Endodermal cell (in vitro differentiated cells): ENCODE results near the gene DYNLRB1. TPM values are rescaled to one million over a fixed set of nuclear protein-coding genes. Genes with fewer than 3 reads are reported as not detected.

Experiments used
- DNase-seq: peaks from one replicate; pipeline ENCODE4 v3.0.0-alpha.2; 2017
- H3K27ac ChIP-seq: 2 replicates; pipeline ENCODE4 v1.5.1; 2013; ENCODE audit warnings: mild to moderate bottlenecking, low read depth, low read length, moderate library complexity
- H3K27me3 ChIP-seq: 2 replicates; pipeline ENCODE4 v1.6.1; 2013; ENCODE audit warnings: mild to moderate bottlenecking, low read length, moderate library complexity; ENCODE audit not compliant: insufficient read depth, control insufficient read depth, poor library complexity, severe bottlenecking
- H3K36me3 ChIP-seq: 2 replicates; pipeline ENCODE4 v1.7.0; 2013; ENCODE audit warnings: mild to moderate bottlenecking, low read length, moderate library complexity; ENCODE audit not compliant: control insufficient read depth, insufficient read depth
- H3K4me1 ChIP-seq: one replicate; pipeline ENCODE4 v1.7.0; 2013; ENCODE audit warnings: low read length; ENCODE audit not compliant: control insufficient read depth, insufficient read depth
- H3K4me3 ChIP-seq: 2 replicates; pipeline ENCODE4 v1.5.1; 2013; ENCODE audit warnings: mild to moderate bottlenecking, low read length, moderate library complexity
- H3K9ac ChIP-seq: 2 replicates; pipeline ENCODE4 v1.6.1; 2013; ENCODE audit warnings: mild to moderate bottlenecking, low read length, moderate library complexity; ENCODE audit not compliant: poor library complexity, severe bottlenecking; ENCODE audit errors: extremely low read depth
- H3K9me3 ChIP-seq: 2 replicates; pipeline ENCODE4 v1.6.1; 2013; ENCODE audit warnings: mild to moderate bottlenecking, low read length, moderate library complexity; ENCODE audit not compliant: control insufficient read depth
- H3K27ac Mint-ChIP-seq: 2 replicates; pipeline ENCODE4 v1.8.0; 2020; ENCODE audit warnings: mixed read lengths
- H3K27me3 Mint-ChIP-seq: 2 replicates; pipeline ENCODE4 v1.8.0; 2021; ENCODE audit warnings: mild to moderate bottlenecking, mixed read lengths; ENCODE audit not compliant: insufficient read depth
- H3K36me3 Mint-ChIP-seq: 2 replicates; pipeline ENCODE4 v1.8.0; 2020; ENCODE audit warnings: low read depth, mixed read lengths
- H3K4me1 Mint-ChIP-seq: 2 replicates; pipeline ENCODE4 v1.8.0; 2020; ENCODE audit warnings: mixed read lengths
- H3K4me3 Mint-ChIP-seq: 2 replicates; pipeline ENCODE4 v1.8.0; 2020; ENCODE audit warnings: mild to moderate bottlenecking, moderate library complexity, mixed read lengths
- H3K9me3 Mint-ChIP-seq: 2 replicates; pipeline ENCODE4 v1.8.0; 2020; ENCODE audit warnings: mild to moderate bottlenecking, mixed read lengths
- WGBS, 2 experiments: methylation state at CpG; one replicate each; pipeline versions ENCODE4 v1.1.5 to v1.1.7; 2013; ENCODE audit warnings: missing lambda C conversion rate in 2 of 2, mixed read lengths in 1 of 2; ENCODE audit not compliant: insufficient coverage in 1 of 2, insufficient read length in 1 of 2; 5-methylcytosine and 5-hydroxymethylcytosine counted together
- total RNA-seq, 2 donors: library from RNA; stranded (reverse); fragmentation: NEBNext Ultra II Directional in 1 of 2; extraction: Animal tissue kit (Norgen Biotek cat#: 25700) in 1 of 2; gene quantifications; 2 replicates in 1 of 2; 3 replicates in 1 of 2; pipeline ENCODE4 v1.2.1, GENCODE V29; 2021
- TF ChIP-seq, protein P1 (sequence below): fragments of 200-600 bp; sonication (generic); conservative IDR thresholded peaks from 2 replicates; pipeline ENCODE4 v1.5.0; 2021; ENCODE audit warnings: antibody characterized with exemption, mild to moderate bottlenecking

The DYNLRB1 gene
- total RNA-seq, 2 donors from 2014 or later = 194 to 213 TPM

DNA sequence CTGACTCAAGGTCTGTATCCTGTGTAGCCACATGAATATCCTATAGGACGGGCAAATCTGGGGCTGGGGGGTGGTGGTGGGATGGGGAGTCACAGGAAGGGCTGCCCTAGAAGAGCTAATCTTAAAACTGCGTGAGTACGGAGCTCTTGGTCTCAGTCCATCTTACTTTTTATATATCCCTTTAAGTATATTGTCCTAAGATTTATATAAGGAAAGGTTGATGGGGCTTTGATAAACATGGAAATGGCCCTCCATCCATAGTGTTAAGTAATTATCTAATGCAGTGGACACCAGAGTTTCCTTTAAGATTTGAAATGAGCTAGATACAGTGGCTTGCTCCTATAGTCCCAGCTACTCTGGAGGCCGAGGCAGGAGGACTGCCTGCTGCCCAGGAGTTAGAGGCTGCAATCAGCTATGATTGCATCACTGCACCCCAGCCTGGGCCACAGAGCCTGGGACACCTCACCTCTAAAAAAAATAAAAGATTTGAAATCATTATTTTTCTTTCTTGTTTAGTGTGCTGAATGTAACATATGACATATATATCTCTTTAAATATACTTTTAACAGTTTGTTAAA lies 24.2 kb upstream of the DYNLRB1 start:
- Mint-ChIP-seq H3K4me1 (no peaks in the 10 kb centered on the region), H3K4me3 (no peak overlapping the region), H3K27me3 (no peaks in the 10 kb centered on the region), H3K27ac (no peak overlapping the region), H3K9me3 (peaks cover 6% of the 10 kb centered on the region), H3K36me3 (peaks cover 83% of the 10 kb centered on the region)
- Histone ChIP-seq H3K9me3 (peaks cover 9% of the 10 kb centered on the region), H3K4me3 (no peak overlapping the region), H3K27ac (no peak overlapping the region), H3K4me1 (no peaks in the 10 kb centered on the region), H3K27me3 (no peaks in the 10 kb centered on the region), H3K9ac (no peak overlapping the region), H3K36me3 (peaks cover 95% of the 10 kb centered on the region)
- WGBS, 2 experiments = 93% methylated on average over 2 of the region's 4 CpGs
- DNase-seq = no peak
- TF ChIP-seq, protein P1, sequence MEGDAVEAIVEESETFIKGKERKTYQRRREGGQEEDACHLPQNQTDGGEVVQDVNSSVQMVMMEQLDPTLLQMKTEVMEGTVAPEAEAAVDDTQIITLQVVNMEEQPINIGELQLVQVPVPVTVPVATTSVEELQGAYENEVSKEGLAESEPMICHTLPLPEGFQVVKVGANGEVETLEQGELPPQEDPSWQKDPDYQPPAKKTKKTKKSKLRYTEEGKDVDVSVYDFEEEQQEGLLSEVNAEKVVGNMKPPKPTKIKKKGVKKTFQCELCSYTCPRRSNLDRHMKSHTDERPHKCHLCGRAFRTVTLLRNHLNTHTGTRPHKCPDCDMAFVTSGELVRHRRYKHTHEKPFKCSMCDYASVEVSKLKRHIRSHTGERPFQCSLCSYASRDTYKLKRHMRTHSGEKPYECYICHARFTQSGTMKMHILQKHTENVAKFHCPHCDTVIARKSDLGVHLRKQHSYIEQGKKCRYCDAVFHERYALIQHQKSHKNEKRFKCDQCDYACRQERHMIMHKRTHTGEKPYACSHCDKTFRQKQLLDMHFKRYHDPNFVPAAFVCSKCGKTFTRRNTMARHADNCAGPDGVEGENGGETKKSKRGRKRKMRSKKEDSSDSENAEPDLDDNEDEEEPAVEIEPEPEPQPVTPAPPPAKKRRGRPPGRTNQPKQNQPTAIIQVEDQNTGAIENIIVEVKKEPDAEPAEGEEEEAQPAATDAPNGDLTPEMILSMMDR = no peak

DNA sequence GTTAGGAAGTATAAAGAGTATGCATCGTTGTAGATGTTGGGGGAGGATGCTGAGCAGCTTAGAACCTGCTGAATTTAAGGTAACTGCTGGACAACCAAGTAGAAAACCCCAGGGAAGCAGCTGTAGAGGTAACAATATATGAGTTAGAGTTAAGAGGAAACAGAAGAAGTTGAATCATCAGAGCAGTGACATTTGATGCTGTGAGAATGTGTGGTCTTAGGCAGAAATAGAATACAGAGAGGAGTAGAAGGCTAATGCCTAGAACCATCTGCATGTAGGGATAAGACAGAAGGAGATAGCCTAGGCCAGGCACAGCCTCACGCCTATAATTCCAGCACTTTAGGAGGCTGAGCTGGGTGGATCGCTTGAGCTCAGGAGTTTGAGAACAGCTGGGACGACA lies 22.6 kb upstream of the DYNLRB1 start:
- 88 to 94% methylated on average over 4 of the region's 4 CpGs for WGBS, 2 experiments
- DNase-seq = no peak
- Mint-ChIP-seq H3K4me1 (no peaks in the 10 kb centered on the region), H3K36me3 (peaks cover 86% of the 10 kb centered on the region), H3K27me3 (no peaks in the 10 kb centered on the region), H3K9me3 (peaks cover 21% of the 10 kb centered on the region), H3K4me3 (no peak overlapping the region), H3K27ac (no peak overlapping the region)
- Histone ChIP-seq H3K36me3 (peaks cover 95% of the 10 kb centered on the region), H3K9me3 (peaks cover 23% of the 10 kb centered on the region), H3K27ac (no peak overlapping the region), H3K4me3 (no peak overlapping the region), H3K4me1 (no peaks in the 10 kb centered on the region), H3K27me3 (no peaks in the 10 kb centered on the region), H3K9ac (no peak overlapping the region)
- TF ChIP-seq, protein P1 = no peak

DNA sequence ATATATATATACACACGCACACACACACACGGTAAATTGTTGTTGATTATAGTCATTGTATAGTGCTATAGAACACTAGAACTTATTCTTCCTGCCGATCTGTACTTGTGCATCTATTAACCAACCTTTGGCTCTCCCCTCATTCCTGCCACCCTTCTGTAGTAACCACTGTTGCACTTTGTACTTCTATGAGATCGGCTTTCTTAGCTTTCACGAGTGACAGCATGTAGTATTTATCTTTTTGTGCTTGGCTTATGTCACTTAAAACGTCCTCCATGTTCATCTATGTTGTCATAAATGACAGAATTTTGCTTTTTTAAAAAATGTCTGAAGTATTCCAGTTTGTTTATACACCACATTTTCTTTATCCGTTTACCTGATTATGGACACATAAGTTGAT lies 20.9 kb upstream of the DYNLRB1 start:
- Histone ChIP-seq H3K9me3 (peaks cover 30% of the 10 kb centered on the region), H3K27ac (no peak overlapping the region), H3K27me3 (no peaks in the 10 kb centered on the region), H3K36me3 (peaks cover 94% of the 10 kb centered on the region), H3K4me1 (no peaks in the 10 kb centered on the region), H3K9ac (no peak overlapping the region), H3K4me3 (no peak overlapping the region)
- Mint-ChIP-seq H3K36me3 (peaks cover 83% of the 10 kb centered on the region), H3K9me3 (peaks cover 25% of the 10 kb centered on the region), H3K27me3 (no peaks in the 10 kb centered on the region), H3K4me1 (no peaks in the 10 kb centered on the region), H3K4me3 (no peak overlapping the region), H3K27ac (no peak overlapping the region)
- DNase-seq = no peak
- TF ChIP-seq, protein P1 = no peak
- WGBS, 2 experiments = 90 to 95% methylated on average over 4 to 5 of the region's 7 CpGs
